CD4-positive, alpha-beta T cell treated with Interferon gamma for 1 hour (primary cell): Measurements from ENCODE around the gene SEPTIN1.
A peak's percentile ranks its signal among the peaks of the same experiment; 100 is the strongest.
"Not testable (repeated sequence)": the region's sequence is repeated elsewhere in the genome, so short reads cannot be mapped to it uniquely, and the experiment has no call there.

ENCODE experiments used
- DNase-seq: peaks from one replicate; pipeline ENCODE4 v3.0.0-alpha.2; 2020

Gene SEPTIN1

DNA sequence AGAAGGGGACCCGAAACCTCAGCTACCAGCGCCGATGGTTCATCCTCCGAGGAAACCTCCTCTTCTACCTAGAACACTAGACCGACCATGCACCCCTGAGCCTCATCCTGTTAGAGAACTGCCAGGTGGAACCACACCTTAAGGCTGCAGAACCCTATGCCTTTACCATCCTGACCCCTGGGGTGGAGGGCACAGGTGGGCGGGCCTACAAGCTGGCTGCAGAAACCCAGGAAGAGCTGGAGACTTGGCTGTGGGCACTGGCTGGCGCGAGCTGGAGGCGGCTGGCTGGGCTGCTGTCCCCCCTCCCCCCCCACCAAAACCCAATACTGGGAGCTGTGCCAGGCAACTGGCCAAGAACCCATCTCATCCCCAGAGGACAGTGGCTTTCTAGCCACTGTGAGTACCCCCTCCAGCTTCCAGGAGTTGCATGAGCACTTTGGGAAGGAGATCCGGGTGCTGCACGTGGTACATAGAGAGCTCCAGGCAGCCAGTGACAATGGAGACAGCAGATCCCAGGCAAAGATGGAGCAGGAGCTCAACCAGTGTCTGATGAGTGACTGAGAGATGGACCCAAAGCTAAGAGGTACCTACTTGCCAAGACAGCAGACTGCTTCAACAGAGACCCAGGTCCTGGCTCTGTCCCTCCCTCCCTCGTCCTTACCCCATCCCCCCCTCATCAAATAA lies 25.8 kb downstream of the SEPTIN1 start:
- DNase-seq, result no peak

GRCh38 chr16:30355954-30356308 lies 26.4 kb downstream of the SEPTIN1 start:
- no peak for DNase-seq

- peak; percentile 92 for DNase-seq
Measured at GRCh38 chr16:30355144-30355953, 27.0 kb downstream of the SEPTIN1 start, which contains the start of gene CD2BP2. Gene CD2BP2, minus strand, starts transcription at chr16:30355308. Its CDS starts 627 bp downstream, at chr16:30354681.

DNA sequence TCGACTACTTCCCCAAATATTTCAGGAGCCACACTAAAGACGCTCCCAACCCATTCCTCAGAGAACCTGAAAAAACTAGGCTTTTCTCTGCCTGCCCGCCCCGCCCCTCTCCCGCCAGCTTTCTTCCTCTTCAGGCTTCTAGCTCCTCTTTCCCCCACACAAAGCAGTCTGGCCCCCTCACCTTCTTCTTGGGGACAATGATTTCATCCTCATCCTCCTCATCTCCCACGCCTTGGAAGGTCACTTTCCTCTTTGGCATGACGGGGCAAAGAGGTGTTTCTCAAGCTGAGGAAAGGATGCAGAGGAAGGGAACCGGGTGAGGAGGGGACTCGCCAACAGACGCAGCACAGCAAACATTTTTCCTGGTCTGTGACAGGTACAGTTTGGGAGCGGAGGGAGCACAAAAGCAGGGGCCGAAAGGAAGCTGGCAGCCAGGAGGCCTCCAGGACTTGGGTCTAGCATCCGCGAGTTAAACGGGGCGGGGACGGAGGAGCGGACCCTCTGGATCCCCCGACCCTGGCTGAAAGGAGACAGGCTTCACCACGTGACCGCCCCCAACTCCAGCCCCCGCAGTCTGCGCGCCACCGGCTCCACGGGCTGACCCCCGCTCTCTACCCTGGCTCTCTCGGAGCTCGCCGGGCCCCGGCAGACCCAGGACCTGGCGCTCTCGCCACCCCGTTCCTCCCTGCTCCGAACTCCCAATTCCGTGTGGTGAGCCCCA lies 27.8 kb downstream of the SEPTIN1 start:
- no peak for DNase-seq

DNA sequence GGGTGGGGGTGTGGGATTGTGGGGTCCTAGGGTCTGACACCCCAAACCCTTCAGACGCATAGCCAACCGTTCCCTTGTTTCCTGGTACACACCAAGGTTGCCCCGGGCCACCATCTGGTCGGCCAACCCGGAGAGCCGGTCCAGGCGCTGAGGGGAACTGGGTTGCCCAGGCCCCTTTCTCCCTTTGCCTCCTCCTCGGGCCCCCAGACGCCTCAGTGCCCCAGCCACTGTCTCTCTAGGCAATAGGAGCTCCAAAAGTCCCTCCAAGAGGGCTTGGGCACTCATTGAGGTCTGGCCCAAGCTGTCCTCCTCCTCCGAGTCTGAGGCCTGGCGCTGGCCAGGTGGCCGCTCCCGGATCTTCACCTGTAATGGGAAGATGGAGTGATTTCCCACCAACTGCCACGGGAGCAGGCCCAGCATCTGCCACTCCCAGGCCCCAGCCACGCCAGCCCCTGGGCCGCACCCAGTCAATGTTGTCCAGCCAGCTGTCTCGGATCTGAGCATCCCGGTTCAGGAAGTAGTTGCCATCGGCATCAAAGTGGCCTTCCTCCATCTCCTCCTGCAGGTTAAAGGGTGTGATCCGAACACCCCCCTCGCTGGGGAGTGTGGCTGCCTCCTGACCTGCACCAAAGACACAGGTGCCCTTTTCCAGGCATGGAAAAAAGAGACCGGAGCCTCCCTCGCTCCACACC lies 28.8 kb downstream of the SEPTIN1 start:
- no peak for DNase-seq

DNA sequence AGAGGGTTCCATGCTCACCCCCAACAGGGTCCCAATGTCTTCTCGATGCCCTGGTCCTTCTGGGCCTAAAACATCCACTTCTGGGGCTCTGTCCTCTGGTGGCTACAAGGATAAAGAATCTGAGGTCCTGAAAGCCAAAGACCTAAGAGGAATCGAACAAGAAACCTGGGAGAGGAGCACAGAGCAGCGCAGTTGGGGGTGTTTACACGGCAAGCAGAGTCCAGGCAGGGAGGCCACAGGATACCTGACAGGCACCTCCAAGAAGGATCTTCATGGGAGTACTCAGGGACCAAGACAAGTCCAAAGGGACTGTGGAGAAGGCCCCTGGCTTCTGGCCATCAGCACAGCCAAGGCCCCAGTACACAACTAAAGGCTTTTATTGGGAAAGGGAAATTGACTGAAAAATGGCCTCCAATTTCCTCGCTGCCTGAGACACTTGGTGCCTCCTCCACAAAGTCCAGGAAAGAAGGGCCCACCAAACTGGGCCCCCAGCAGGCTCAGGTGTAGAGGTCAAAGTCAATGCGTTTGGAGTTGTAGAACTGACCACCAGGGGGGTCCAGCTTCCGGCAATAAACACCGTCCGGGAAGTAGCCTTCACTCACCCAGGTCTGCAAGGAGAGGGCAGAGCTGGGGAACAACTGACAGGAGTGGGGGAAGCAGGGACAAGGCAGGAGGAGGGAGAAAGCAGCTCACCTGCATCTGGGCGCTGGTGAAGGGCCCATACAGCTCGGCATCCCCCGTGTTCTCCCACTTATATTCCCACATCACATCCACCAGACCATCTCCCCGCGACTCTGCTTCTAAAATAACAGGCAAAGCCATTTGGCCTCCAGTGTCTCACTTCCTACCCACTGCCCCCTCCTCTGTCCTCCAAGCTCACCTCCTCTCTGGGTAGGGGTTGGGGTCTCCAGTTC lies 29.6 kb downstream of the SEPTIN1 start:
- DNase-seq, result no peak

DNA sequence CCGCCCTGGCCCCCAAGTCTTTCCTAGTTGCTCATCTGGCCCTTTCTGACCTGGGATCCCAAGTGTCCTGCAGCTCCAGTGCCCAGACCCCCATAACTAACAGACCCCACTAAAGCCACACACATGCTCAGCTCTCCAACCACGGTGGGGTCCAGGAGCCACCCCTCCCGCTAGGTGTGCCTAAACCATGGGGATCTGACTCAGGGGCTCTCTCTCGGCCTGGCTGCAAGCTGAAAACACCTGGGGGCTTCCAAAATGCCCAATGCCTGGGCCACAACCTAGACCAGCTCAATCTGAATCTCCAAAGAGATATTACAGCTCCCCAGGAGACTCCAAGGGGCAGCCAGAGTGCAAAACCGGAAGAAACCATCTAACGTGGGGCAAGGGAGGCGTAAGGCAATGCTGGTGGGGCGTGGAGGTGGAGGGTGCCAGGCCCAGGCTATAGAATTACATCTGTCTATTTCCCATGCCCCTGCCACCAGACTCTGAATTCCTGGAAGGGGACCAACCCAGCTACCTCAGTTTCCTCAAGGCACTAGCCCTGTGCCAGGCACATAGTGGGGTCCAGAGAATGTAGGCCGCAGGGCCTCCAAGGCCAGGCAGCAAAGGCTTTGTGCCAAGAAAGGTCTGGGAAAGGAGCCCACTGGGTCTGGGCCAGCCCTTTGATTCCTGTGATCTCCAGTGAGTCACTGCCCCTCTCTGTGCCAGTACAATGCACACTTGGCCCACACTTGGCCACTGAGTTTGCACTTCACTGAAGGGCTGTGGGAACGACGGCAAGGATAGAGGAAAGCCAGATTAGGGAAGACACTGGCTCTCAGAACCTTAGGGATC lies 30.6 kb downstream of the SEPTIN1 start:
- no peak for DNase-seq

GRCh38 chr16:30351001-30351441 lies 31.3 kb downstream of the SEPTIN1 start:
- DNase-seq, result no peak

DNA sequence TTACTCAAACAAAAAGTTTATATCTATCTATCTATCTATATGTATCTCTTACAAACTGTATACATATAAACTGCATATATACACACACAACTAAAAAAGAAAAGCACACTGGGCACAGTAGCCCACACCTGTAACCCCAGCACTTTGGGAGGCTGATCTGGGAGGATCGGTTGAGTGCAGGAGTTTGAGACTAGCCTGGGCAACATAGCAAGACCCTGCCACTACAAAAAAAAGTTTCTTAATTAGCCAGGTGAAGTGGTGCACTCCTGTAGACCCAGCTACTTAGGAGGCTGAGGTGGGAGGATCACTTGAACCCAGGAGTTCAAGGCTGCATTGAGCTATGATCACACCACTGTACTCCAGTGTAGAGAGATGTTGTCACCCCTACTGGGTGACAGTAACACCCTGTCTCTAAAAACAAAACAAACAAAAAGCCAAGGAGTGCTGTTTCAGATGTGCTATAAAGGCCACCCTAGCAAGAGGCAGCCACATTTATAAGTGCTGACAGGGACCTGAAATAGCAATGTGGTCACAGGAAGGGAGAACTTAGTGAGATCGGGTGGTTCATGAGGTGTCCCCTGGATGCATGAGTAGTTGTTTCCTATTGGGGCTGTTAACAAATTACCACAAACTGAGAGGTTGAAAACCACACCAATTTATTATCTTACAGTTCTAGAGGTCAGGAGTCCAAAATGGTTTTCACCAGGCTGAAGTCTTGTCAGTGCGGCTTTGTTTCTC lies 32.1 kb downstream of the SEPTIN1 start:
- peak; percentile 25 for DNase-seq

DNA sequence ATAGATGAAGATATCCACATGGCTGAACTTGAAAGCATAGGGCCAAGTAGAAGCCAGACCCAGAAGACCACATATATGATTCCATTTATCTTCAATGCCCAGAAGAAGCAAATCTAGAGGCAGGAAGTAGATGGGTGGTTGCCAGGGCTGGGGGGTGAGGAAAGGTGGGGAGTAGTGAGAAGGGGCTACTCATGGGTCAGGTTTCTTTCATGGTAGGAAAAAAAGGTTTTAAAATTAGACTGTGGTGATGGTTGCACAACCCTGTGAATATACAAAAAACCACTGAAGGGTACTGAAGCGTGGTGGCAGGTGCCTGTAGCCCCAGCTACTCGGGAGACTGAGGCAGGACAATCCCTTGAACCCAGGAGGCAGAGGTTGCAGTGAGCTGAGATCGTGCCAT lies 32.7 kb downstream of the SEPTIN1 start:
- DNase-seq, result no peak

- DNase-seq, result no peak
Measured at GRCh38 chr16:30348929-30349328, 33.4 kb downstream of the SEPTIN1 start.

DNA sequence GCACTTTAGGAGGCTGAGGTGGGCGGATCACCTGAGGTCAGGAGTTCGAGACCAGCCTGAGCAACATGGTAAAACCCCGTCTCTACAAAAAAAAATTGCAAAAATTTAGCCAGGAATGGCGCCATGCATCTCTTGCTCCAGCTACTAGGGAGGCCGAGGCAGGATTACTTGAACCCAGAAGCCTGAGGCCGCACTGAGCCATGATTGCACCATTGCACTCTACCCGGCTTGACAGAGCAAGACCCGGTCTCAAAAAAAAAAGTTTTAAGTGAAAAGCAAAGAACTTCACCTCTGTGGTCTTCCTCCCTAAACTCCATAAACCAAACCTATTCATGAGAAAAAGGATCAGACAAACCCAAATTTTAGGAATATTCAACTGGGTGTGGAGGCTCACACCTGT lies 34.2 kb downstream of the SEPTIN1 start:
- DNase-seq, result no peak

GRCh38 chr16:30346286-30346685 lies 36.1 kb downstream of the SEPTIN1 start:
- DNase-seq, result no peak

GRCh38 chr16:30343491-30343820 lies 38.9 kb downstream of the SEPTIN1 start:
- DNase-seq, result not testable (repeated sequence)

DNA sequence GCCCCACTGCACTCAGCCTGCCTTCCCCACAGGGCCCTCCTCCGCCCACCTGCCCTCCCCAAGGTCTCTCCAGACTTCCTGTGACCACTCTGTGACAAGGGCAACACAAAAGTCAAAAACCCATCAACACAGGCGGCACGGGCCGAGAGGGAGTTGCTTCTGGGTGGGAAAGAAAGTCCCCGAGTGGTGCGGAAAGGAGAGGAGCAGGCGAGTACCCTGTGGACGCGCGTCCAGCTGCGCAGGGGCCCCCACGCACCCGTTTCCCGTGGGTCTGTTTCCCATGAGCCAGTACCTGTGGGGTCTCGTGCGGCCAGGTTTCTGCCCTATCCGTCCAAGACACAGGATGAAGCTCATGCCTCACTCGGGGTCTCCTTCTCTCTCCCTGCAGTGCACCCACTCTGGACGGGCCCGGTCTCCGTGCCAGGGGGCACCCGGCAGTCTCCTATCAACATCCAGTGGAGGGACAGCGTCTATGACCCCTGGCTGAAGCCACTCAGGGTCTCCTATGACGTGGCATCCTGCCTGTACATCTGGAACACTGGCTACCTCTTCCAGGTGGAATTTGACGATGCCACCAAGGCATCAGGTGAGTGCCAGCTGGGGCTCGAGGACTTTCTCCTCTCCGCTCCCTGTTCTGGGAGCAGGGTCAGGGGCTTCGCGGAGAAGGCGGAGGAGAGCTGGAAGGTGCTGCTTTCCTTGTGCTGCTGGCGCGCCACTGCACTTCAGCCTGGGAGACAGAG lies 39.4 kb downstream of the SEPTIN1 start:
- no peak for DNase-seq

GRCh38 chr16:30341971-30342370 lies 40.4 kb downstream of the SEPTIN1 start:
- DNase-seq, result not testable (repeated sequence)

- DNase-seq, result no peak
Measured at GRCh38 chr16:30340621-30341020, 41.7 kb downstream of the SEPTIN1 start.

GRCh38 chr16:30338715-30339114 lies 43.6 kb downstream of the SEPTIN1 start:
- not testable (repeated sequence) for DNase-seq

- DNase-seq, result not testable (repeated sequence)
Measured at GRCh38 chr16:30337964-30338357, 44.4 kb downstream of the SEPTIN1 start.
